SH-SY5Y (cell line): ENCODE data around the gene SMCP.

ENCODE experiments used
- GATA2 ChIP-seq: IDR thresholded peaks from 2 replicates; pipeline ENCODE4 v1.6.1; 2011; ENCODE audit warnings: mild to moderate bottlenecking, low read depth, low read length
- GATA3 ChIP-seq: IDR thresholded peaks from 2 replicates; pipeline ENCODE4 v1.6.1; 2011; ENCODE audit warnings: low read depth, mild to moderate bottlenecking, low read length, moderate library complexity

GRCh38 chr1:152836870-152837269 lies 41.3 kb upstream of the SMCP start:
- no peak for TF ChIP-seq GATA2
- no peak for TF ChIP-seq GATA3
